RWPE1 (cell line): ENCODE measurements around the gene TASOR2.

Source experiments
- CTCF ChIA-PET: fragments of 350-600 bp; sonication (Branson Sonifier 250); formaldehyde crosslinking; extraction: SDS; loops from one replicate; lab custom pipeline; 2021; lab: Yijun Ruan, JAX
- POLR2A ChIA-PET: fragments of 400-600 bp; formaldehyde crosslinking; extraction: SDS; loops from one replicate; lab custom pipeline; 2020; ENCODE audit warnings: antibody characterized with exemption; ENCODE audit not compliant: low non-redundant PET; lab: Yijun Ruan, JAX
- DNase-seq: peaks from one replicate; pipeline ENCODE4 v3.0.0; 2012; ENCODE audit warnings: low spot score
- H3K27ac ChIP-seq: fragments of 450-650 bp; 2 replicates; pipeline ENCODE4 v1.5.1; 2017
- TF ChIP-seq, protein P1 (sequence below): fragments of 450-650 bp; conservative IDR thresholded peaks from 2 replicates; pipeline ENCODE4 v1.5.1; 2017; ENCODE audit warnings: low read depth, mild to moderate bottlenecking

TASOR2 gene

DNA sequence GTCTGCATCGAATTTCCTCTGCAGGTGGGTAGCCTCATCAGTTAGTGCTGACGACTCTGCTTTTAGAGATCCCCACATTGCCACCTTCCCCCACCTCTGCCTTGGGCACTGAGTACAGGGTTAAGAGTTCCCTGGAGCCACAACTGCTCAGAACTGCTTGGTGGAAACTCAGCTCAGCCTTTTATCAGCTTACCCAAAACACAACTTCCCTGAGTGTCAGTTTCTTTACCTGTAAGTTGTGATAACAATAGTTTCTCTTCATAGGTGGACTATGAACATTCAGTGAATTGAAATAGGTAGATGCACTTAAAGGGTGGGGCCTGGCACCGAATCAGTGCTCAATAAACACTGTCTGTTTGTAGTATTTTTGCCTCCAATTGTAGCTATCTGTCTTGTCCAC, 29.5 kb upstream of the TASOR2 start:
- TF ChIP-seq, protein P1, sequence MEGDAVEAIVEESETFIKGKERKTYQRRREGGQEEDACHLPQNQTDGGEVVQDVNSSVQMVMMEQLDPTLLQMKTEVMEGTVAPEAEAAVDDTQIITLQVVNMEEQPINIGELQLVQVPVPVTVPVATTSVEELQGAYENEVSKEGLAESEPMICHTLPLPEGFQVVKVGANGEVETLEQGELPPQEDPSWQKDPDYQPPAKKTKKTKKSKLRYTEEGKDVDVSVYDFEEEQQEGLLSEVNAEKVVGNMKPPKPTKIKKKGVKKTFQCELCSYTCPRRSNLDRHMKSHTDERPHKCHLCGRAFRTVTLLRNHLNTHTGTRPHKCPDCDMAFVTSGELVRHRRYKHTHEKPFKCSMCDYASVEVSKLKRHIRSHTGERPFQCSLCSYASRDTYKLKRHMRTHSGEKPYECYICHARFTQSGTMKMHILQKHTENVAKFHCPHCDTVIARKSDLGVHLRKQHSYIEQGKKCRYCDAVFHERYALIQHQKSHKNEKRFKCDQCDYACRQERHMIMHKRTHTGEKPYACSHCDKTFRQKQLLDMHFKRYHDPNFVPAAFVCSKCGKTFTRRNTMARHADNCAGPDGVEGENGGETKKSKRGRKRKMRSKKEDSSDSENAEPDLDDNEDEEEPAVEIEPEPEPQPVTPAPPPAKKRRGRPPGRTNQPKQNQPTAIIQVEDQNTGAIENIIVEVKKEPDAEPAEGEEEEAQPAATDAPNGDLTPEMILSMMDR = no peak
- DNase-seq = no peak
- POLR2A ChIA-PET = no interaction called here
- H3K27ac ChIP-seq = no peak overlapping the region
- CTCF ChIA-PET = interaction anchor here (0.5 kb wide), 1 partner anchor 128 kb away, joined by 5 read pairs; no protein-coding TSS in a partner anchor

DNA sequence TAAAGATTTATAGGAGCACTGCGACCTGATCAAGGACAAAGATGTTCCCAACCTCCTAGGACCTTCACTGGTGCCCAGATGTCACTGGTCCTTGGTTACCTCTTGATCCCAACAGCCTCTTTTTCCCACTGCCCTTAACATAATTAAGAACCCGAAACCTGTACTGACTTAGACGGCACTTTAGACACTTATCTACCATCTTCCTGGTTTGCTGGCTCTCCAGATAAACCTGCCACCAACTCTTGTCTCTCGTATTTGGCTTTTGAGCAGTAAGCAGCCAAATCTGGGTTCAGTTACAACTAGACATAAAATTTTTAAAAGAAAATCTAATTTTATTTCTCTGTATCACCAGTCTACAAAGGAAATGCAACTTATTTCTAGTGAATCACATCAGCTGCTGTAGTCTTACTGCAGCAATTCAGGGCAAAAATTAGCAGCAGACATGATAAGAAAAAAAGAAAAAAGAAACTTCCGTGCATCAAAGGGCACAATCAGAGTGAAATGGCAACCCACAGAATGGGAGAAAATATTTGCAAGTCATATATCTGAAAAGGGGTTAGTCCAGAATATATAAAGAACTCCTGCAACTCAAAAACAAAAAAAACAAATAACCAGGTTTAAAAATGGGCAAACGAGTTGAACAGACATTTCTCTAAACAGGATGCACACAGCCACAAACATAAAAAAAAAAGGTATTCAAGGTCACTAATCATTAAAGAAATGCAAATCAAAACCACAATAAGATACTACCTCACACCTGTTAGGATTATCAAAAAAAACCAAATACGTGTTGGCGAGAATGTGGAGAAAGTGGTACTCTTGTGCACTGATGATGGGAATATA, 27.7 kb upstream of the TASOR2 start:
- ChIA-PET CTCF (interaction anchor here (0.6 kb wide), 2 partner anchors 34 to 125 kb away, joined by 3 to 5 read pairs; no protein-coding TSS in a partner anchor), POLR2A (no interaction called here)
- TF ChIP-seq, protein P1 = no peak
- no peak for DNase-seq
- no peak overlapping the region for H3K27ac ChIP-seq

DNA sequence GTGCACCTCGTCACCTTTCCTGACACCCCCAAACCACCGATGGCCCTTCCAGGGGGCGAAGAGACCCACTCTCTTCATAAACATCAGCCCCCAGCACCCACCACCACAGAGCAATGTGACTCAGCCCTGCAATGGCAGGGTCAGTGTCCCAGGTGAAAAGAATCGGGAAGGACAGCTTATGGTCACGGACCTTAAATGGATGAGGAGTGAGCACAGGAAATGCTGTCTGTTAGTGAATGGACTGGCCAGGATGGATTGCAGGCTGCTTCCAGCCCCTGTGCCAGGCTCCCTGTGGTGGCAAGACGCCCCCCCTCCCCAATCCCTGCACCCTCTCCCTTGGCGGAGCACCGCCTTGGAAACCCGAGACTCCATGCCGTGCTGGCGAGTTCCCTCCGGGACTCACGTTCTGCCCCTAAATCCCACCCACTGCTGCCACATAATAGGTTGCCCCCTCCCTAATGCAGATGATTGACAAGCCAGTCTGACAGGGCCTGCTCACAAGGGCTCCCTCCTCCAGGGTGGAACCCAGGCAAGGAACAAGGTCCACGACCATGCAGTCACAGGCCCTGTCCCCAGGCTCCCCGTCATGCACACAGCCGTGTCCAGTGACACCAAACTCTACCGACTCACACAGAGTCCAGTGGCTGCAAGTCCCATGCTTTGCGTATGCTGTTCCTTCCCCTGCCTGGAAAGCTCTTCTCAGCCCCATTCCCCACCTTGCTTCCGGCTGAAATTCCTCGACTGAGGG, 25.6 kb upstream of the TASOR2 start:
- POLR2A ChIA-PET = interaction anchor here (0.6 kb wide), 1 partner anchor 213 kb away, joined by 3 read pairs; no protein-coding TSS in a partner anchor
- CTCF ChIA-PET = interaction anchor here (0.6 kb wide), 1 partner anchor 35 kb away, joined by 4 read pairs; no protein-coding TSS in a partner anchor
- no peak for DNase-seq
- H3K27ac ChIP-seq = peak overlapping the region; percentile 45
- TF ChIP-seq, protein P1 = no peak

DNA sequence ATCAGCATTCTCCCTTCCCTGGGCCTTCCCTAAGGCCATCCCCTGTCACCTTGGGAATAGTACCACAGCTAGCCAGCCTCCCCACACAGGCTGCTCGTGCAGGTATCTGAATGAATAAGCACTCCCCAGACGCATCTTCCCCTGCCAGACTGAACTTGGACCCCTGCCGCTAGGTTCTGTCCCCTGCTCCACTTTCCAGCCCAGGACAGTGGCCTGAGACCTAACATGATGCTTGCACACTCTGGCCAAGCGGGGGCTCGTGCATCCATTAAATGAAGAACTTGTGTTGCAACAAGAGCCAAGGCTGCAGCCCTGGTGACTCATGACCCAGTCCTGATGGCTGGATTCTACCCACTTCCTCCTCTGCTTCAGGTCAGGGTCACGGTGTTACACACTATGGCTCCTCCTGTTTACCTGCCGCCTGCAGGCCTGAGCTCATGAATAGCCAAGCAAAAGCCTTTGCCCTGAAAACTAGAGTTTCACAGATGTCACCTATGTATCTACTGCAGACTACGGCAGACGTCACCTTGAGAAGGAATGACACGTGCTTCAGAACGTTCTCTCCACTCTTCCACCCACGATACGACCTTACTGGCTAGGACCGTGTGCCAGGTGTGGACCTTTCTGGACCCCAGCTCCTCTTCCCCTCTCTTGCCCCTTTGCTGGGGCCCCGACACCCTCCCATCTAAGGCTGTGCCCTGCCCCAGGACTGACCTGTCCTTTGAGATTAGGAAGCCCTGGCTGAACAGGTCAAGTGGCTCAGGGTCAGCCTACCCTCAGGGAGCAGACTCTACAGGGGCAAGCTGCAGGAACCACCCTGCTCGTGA, 24.7 kb upstream of the TASOR2 start:
- POLR2A ChIA-PET = interaction anchor here (0.6 kb wide), 1 partner anchor 214 kb away, joined by 3 read pairs; no protein-coding TSS in a partner anchor
- CTCF ChIA-PET = no interaction called here
- TF ChIP-seq, protein P1 = no peak
- DNase-seq = peak; percentile 75
- peak overlapping the region; percentile 45 for H3K27ac ChIP-seq

DNA sequence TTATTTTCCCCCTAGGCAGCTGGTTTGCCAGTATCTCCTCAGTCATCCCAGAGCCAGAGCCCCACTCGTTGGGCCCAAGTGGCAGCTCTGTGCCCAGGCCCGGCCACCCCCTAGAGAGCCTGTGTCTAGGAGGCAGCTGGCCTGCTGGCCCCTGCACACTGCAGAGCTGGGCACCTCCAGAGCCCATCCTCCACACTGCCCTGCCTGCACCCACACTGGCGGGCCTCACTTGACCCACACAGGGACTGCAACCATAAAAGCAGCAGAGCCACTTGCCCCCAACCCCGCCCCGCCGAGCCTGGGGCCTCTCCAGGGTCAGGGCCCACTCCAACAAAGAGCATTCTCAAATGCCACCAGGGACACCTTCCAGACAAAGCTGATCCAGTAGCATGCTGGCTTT, 23.6 kb upstream of the TASOR2 start:
- CTCF ChIA-PET = interaction anchor here (0.5 to 0.6 kb wide), 2 partner anchors 194 to 705 kb away, joined by 3 read pairs; no protein-coding TSS in a partner anchor
- POLR2A ChIA-PET = no interaction called here
- no peak for DNase-seq
- TF ChIP-seq, protein P1 = no peak
- peak overlapping the region; percentile 45 for H3K27ac ChIP-seq
